Liver (tissue), 9 donors: ENCODE data around the gene ADCY2. TPM values are rescaled to one million over a fixed set of nuclear protein-coding genes. Genes with fewer than 3 reads are reported as not detected.

Experiments
- DNase-seq: peaks from one replicate; pipeline ENCODE4 v3.0.0-alpha.2; 2017; ENCODE audit warnings: low spot score
- H3K27ac ChIP-seq, 2 donors: one replicate each; pipeline ENCODE4 v1.7.0; 2013; ENCODE audit warnings: inconsistent platforms in 2 of 2, low read length in 2 of 2, control low read depth in 1 of 2, low read depth in 1 of 2, mild to moderate bottlenecking in 1 of 2
- H3K27me3 ChIP-seq, 4 donors: one replicate each; pipeline versions ENCODE4 v1.6.1 to v1.7.0; 2013; ENCODE audit warnings: low read length in 3 of 4, inconsistent platforms in 1 of 4, mild to moderate bottlenecking in 1 of 4, moderate library complexity in 1 of 4; ENCODE audit not compliant: control insufficient read depth in 4 of 4, insufficient read depth in 4 of 4
- H3K36me3 ChIP-seq, 4 donors: one replicate each; pipeline versions ENCODE4 v1.6.1 to v1.7.0; 2013; ENCODE audit warnings: low read length in 3 of 4, mild to moderate bottlenecking in 3 of 4, low read depth in 1 of 4, moderate library complexity in 1 of 4; ENCODE audit not compliant: control insufficient read depth in 4 of 4, insufficient read depth in 3 of 4
- H3K4me1 ChIP-seq, 4 donors: one replicate each; pipeline versions ENCODE4 v1.6.1 to v1.7.0; 2013; ENCODE audit warnings: low read length in 3 of 4, mild to moderate bottlenecking in 3 of 4, moderate library complexity in 1 of 4; ENCODE audit not compliant: control insufficient read depth in 4 of 4, insufficient read depth in 4 of 4
- H3K4me3 ChIP-seq, 3 donors: one replicate each; pipeline versions ENCODE4 v1.6.1 to v1.7.0; 2013; ENCODE audit warnings: low read length in 3 of 3, control low read depth in 1 of 3, low read depth in 1 of 3, mild to moderate bottlenecking in 1 of 3
- H3K9ac ChIP-seq, 2 donors: one replicate each; pipeline ENCODE4 v1.7.0; 2013; ENCODE audit warnings: low read length in 2 of 2, mild to moderate bottlenecking in 2 of 2, moderate library complexity in 2 of 2, control low read depth in 1 of 2, low read depth in 1 of 2
- H3K9me3 ChIP-seq, 4 donors: one replicate each; pipeline versions ENCODE4 v1.6.1 to v1.7.0; 2013; ENCODE audit warnings: low read length in 3 of 4; ENCODE audit not compliant: control insufficient read depth in 4 of 4
- EGR1 ChIP-seq, 2 donors: IDR thresholded peaks; 2 replicates each; pipeline ENCODE4 v1.6.1; 2016 to 2018; ENCODE audit warnings: antibody characterized with exemption in 2 of 2, low read depth in 2 of 2
- FOXA1 ChIP-seq: IDR thresholded peaks from 2 replicates; pipeline ENCODE4 v1.6.1; 2016; ENCODE audit warnings: antibody characterized with exemption
- FOXA2 ChIP-seq: IDR thresholded peaks from 2 replicates; pipeline ENCODE4 v1.6.1; 2016; ENCODE audit warnings: antibody characterized with exemption
- GABPA ChIP-seq, 2 donors: IDR thresholded peaks in 1 of 2; conservative IDR thresholded peaks in 1 of 2; 2 replicates each; pipeline ENCODE4 v1.6.1; 2016; ENCODE audit warnings: antibody characterized with exemption in 2 of 2, mild to moderate bottlenecking in 1 of 2, moderate library complexity in 1 of 2
- HNF4A ChIP-seq, 2 donors: conservative IDR thresholded peaks; 2 replicates each; pipeline ENCODE4 v1.6.1; 2016; ENCODE audit warnings: antibody characterized with exemption in 2 of 2, mild to moderate bottlenecking in 2 of 2
- HNF4G ChIP-seq: IDR thresholded peaks from 2 replicates; pipeline ENCODE4 v1.6.1; 2016; ENCODE audit warnings: antibody characterized with exemption
- JUND ChIP-seq, 2 donors: IDR thresholded peaks; 2 replicates each; pipeline ENCODE4 v1.6.1; 2016; ENCODE audit warnings: antibody characterized with exemption in 2 of 2
- NR2F2 ChIP-seq: IDR thresholded peaks from 2 replicates; pipeline ENCODE4 v1.6.1; 2016; ENCODE audit warnings: antibody characterized with exemption
- RAD21 ChIP-seq, 2 donors: IDR thresholded peaks; 2 replicates each; pipeline ENCODE4 v1.6.1; 2016; ENCODE audit warnings: antibody characterized with exemption in 2 of 2, mild to moderate bottlenecking in 2 of 2
- RXRA ChIP-seq, 2 donors: IDR thresholded peaks; 2 replicates each; pipeline ENCODE4 v1.6.1; 2017 to 2018; ENCODE audit warnings: antibody characterized with exemption in 2 of 2, mild to moderate bottlenecking in 1 of 2
- SP1 ChIP-seq: IDR thresholded peaks from 2 replicates; pipeline ENCODE4 v1.6.1; 2018; ENCODE audit warnings: antibody characterized with exemption, mild to moderate bottlenecking
- TAF1 ChIP-seq: conservative IDR thresholded peaks from 2 replicates; pipeline ENCODE4 v1.6.1; 2016; ENCODE audit warnings: antibody characterized with exemption, mild to moderate bottlenecking
- YY1 ChIP-seq: IDR thresholded peaks from 2 replicates; pipeline ENCODE4 v1.6.1; 2016; ENCODE audit warnings: antibody characterized with exemption, mild to moderate bottlenecking
- WGBS: extraction: QIAGEN DNeasy Blood & Tissue Kit; methylation state at CpG from one replicate; pipeline ENCODE4 v1.1.7; 2013; 5-methylcytosine and 5-hydroxymethylcytosine counted together
- polyA plus RNA-seq, 2 donors: library from polyadenylated mRNA; stranded (reverse) in 1 of 2; unstranded in 1 of 2; fragments of 200-250 nt in 1 of 2; fragments of >200 nt in 1 of 2; fragmentation: Nextera tagmentation in 1 of 2; extraction: Ambion mirVana in 1 of 2; gene quantifications; one replicate each; pipeline versions ENCODE4 v1.2.1 to v1.2.3, GENCODE V29; 2013 to 2015
- total RNA-seq, 2 donors: library from RNA; depleted of rRNA; stranded (reverse); fragments of >200 nt; gene quantifications; one replicate each; pipeline ENCODE4 v1.2.3, GENCODE V29; 2014
- TF ChIP-seq, protein P1 (sequence below): fragments of 150-350 bp; IDR thresholded peaks from 2 replicates; pipeline ENCODE4 v1.5.1; 2017; ENCODE audit warnings: improper control_type of control experiment, low read depth, low read length; ENCODE audit not compliant: missing input control
- TF ChIP-seq, protein P2 (sequence below): IDR thresholded peaks from 2 replicates; pipeline ENCODE4 v1.6.1; 2016; ENCODE audit warnings: antibody characterized with exemption
- TF ChIP-seq, protein P3 (sequence below): IDR thresholded peaks from 2 replicates; pipeline ENCODE4 v1.6.1; 2016; ENCODE audit warnings: antibody characterized with exemption
- TF ChIP-seq, protein P4 (sequence below): IDR thresholded peaks from 2 replicates; pipeline ENCODE4 v1.6.1; 2016; ENCODE audit warnings: antibody characterized with exemption, mild to moderate bottlenecking
- TF ChIP-seq, protein P5 (sequence below): IDR thresholded peaks from 2 replicates; pipeline ENCODE4 v1.6.1; 2016; ENCODE audit warnings: antibody characterized with exemption
- donor health status: healthy.
- donor health status: healthy.
- donor health status: healthy.
- donor health status: healthy.
- donor health status: healthy.

The ADCY2 gene
- total and polyA plus RNA-seq, 4 donors, result not detected

DNA sequence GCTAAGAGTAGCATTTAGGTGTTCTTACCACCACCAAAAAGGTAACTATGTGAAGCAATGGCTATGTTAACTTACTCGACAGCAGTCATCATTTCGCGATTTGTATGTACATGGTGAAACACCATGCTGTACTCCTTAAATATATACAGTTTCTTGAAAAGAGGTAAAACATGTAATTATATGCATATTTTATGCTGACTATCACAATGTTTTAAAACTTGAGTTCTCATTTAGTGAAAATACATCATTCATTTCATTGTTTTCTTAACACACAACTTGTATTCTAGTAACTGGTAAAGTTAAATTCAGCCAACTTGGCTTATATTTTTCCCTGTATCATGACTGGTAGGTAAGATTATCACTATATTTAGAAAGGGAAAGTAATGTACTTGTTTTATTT, 189.9 kb downstream of the ADCY2 start (continued):
- TF ChIP-seq, protein P1, sequence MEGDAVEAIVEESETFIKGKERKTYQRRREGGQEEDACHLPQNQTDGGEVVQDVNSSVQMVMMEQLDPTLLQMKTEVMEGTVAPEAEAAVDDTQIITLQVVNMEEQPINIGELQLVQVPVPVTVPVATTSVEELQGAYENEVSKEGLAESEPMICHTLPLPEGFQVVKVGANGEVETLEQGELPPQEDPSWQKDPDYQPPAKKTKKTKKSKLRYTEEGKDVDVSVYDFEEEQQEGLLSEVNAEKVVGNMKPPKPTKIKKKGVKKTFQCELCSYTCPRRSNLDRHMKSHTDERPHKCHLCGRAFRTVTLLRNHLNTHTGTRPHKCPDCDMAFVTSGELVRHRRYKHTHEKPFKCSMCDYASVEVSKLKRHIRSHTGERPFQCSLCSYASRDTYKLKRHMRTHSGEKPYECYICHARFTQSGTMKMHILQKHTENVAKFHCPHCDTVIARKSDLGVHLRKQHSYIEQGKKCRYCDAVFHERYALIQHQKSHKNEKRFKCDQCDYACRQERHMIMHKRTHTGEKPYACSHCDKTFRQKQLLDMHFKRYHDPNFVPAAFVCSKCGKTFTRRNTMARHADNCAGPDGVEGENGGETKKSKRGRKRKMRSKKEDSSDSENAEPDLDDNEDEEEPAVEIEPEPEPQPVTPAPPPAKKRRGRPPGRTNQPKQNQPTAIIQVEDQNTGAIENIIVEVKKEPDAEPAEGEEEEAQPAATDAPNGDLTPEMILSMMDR, result no peak
- TF ChIP-seq, protein P2, sequence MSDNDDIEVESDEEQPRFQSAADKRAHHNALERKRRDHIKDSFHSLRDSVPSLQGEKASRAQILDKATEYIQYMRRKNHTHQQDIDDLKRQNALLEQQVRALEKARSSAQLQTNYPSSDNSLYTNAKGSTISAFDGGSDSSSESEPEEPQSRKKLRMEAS, result no peak
- TF ChIP-seq FOXA2, result no peak
- no peak for TF ChIP-seq SP1
- TF ChIP-seq HNF4G, result no peak
- TF ChIP-seq NR2F2, result no peak
- TF ChIP-seq GABPA (IDR thresholded peaks at IDR 0.05 in 1 of 2, conservative IDR thresholded peaks at IDR 0.05 in 1 of 2), result no peak

DNA sequence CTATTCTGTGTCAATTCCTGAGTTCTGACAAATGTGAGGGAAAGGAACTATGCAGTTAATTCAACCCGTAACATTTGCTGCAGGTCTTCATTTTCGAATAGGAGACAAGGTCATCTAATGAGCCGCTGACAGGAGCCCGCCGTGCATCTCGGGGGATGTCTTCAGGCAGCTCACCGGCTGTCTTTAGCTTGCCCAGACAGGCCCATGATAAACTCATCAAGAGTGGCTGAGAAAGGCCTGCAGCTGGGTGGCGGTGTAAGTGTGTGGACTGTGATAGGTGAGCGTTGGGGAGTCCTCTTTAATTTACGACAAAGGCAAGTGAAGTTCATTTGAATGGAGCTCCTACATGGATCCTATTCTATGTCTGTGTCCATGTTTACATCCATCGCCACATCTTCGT, 190.5 kb downstream of the ADCY2 start:
- no peak overlapping the region for H3K9ac ChIP-seq
- TF ChIP-seq, protein P3, sequence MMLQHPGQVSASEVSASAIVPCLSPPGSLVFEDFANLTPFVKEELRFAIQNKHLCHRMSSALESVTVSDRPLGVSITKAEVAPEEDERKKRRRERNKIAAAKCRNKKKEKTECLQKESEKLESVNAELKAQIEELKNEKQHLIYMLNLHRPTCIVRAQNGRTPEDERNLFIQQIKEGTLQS, result no peak
- no peak for TF ChIP-seq FOXA1
- TF ChIP-seq, protein P4, sequence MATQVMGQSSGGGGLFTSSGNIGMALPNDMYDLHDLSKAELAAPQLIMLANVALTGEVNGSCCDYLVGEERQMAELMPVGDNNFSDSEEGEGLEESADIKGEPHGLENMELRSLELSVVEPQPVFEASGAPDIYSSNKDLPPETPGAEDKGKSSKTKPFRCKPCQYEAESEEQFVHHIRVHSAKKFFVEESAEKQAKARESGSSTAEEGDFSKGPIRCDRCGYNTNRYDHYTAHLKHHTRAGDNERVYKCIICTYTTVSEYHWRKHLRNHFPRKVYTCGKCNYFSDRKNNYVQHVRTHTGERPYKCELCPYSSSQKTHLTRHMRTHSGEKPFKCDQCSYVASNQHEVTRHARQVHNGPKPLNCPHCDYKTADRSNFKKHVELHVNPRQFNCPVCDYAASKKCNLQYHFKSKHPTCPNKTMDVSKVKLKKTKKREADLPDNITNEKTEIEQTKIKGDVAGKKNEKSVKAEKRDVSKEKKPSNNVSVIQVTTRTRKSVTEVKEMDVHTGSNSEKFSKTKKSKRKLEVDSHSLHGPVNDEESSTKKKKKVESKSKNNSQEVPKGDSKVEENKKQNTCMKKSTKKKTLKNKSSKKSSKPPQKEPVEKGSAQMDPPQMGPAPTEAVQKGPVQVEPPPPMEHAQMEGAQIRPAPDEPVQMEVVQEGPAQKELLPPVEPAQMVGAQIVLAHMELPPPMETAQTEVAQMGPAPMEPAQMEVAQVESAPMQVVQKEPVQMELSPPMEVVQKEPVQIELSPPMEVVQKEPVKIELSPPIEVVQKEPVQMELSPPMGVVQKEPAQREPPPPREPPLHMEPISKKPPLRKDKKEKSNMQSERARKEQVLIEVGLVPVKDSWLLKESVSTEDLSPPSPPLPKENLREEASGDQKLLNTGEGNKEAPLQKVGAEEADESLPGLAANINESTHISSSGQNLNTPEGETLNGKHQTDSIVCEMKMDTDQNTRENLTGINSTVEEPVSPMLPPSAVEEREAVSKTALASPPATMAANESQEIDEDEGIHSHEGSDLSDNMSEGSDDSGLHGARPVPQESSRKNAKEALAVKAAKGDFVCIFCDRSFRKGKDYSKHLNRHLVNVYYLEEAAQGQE, result no peak
- TF ChIP-seq YY1, result no peak
- TF ChIP-seq RXRA (IDR thresholded peaks at IDR 0.05), result no peak
- no peak for TF ChIP-seq SP1
- no peak for TF ChIP-seq JUND (IDR thresholded peaks at IDR 0.05)
- no peak for TF ChIP-seq NR2F2
- H3K27me3 ChIP-seq, result peaks cover 0 to 2% (median 0%) of the 10 kb centered on the region in 4 donors
- no peaks in the 10 kb centered on the region for H3K9me3 ChIP-seq
- no peaks in the 10 kb centered on the region for H3K36me3 ChIP-seq
- WGBS, result 82% methylated on average over 12 of the region's 12 CpGs
- no peaks in the 10 kb centered on the region for H3K4me1 ChIP-seq
- H3K4me3 ChIP-seq, result no peak overlapping the region
- DNase-seq, result no peak
- no peak overlapping the region for H3K27ac ChIP-seq

DNA sequence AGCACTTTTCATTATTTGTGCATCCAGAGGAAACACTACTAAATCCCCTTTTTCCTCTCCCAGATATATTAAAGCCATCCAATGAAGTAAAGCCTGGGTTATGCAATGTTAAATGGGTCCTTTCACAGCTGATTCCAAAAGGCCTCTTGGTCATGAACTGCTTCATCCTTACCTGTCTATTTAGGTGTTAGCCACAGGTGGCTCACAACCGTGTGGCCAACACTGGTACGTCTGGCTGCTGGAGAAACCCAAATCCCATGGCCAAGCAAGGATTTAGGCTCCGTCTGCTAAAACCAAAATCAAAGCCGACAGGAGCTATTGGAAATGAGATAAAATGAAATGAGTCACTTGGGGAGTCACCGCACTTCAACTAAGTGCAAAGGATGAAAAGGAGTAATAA, 193.9 kb downstream of the ADCY2 start:
- no peak overlapping the region for H3K27ac ChIP-seq
- no peaks in the 10 kb centered on the region for H3K4me1 ChIP-seq
- TF ChIP-seq EGR1 (IDR thresholded peaks at IDR 0.05; ENCODE audit: low read depth in 2 of 2), result no peak
- TF ChIP-seq SP1, result no peak
- no peak for TF ChIP-seq HNF4A (conservative IDR thresholded peaks at IDR 0.05)
- TF ChIP-seq, protein P5, sequence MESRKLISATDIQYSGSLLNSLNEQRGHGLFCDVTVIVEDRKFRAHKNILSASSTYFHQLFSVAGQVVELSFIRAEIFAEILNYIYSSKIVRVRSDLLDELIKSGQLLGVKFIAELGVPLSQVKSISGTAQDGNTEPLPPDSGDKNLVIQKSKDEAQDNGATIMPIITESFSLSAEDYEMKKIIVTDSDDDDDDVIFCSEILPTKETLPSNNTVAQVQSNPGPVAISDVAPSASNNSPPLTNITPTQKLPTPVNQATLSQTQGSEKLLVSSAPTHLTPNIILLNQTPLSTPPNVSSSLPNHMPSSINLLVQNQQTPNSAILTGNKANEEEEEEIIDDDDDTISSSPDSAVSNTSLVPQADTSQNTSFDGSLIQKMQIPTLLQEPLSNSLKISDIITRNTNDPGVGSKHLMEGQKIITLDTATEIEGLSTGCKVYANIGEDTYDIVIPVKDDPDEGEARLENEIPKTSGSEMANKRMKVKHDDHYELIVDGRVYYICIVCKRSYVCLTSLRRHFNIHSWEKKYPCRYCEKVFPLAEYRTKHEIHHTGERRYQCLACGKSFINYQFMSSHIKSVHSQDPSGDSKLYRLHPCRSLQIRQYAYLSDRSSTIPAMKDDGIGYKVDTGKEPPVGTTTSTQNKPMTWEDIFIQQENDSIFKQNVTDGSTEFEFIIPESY, result no peak
- no peak for TF ChIP-seq JUND (IDR thresholded peaks at IDR 0.05)
- TF ChIP-seq RXRA (IDR thresholded peaks at IDR 0.05), result no peak
- TF ChIP-seq, protein P2, result no peak
- TF ChIP-seq FOXA2, result no peak
- no peak for TF ChIP-seq YY1
- TF ChIP-seq HNF4G, result no peak
- TF ChIP-seq, protein P1, result no peak
- TF ChIP-seq TAF1, result no peak
- TF ChIP-seq FOXA1, result no peak
- TF ChIP-seq GABPA (IDR thresholded peaks at IDR 0.05 in 1 of 2, conservative IDR thresholded peaks at IDR 0.05 in 1 of 2), result no peak
- no peak for TF ChIP-seq RAD21 (IDR thresholded peaks at IDR 0.05)
- H3K4me3 ChIP-seq, result no peak overlapping the region
- no peak overlapping the region for H3K9ac ChIP-seq
- H3K36me3 ChIP-seq, result no peaks in the 10 kb centered on the region
- no peaks in the 10 kb centered on the region for H3K9me3 ChIP-seq
- peaks cover 0 to 4% (median 0%) of the 10 kb centered on the region in 4 donors for H3K27me3 ChIP-seq
- DNase-seq, result no peak
- WGBS, result 65% methylated on average over 5 of the region's 5 CpGs
